ENCODE results near the gene MCM8.
A peak's percentile ranks its signal among the peaks of the same experiment; 100 is the strongest.

MCM8 gene

GRCh38 chr20:5949943-5950270, 545 bp upstream of the MCM8 start:
- DNase-seq, result no peak

DNA sequence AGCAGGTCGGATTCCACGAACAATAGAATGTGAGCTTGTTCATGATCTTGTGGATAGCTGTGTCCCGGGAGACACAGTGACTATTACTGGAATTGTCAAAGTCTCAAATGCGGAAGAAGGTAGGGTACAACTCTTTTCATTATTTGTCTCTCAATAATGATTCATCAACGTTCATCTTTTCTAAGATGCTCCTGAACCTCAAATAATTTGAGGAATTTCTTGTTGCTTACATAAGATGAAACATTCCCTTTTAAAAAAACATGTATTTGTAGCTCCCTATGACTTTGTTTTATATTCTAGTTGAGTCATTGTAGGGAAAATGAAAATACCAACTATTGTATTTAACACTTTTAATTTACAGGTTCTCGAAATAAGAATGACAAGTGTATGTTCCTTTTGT, 17.0 kb downstream of the MCM8 start:
- no peak for DNase-seq

- DNase-seq, result no peak
These were observed 18.0 kb downstream of the MCM8 start for GRCh38 chr20:5968462-5968861.

DNA sequence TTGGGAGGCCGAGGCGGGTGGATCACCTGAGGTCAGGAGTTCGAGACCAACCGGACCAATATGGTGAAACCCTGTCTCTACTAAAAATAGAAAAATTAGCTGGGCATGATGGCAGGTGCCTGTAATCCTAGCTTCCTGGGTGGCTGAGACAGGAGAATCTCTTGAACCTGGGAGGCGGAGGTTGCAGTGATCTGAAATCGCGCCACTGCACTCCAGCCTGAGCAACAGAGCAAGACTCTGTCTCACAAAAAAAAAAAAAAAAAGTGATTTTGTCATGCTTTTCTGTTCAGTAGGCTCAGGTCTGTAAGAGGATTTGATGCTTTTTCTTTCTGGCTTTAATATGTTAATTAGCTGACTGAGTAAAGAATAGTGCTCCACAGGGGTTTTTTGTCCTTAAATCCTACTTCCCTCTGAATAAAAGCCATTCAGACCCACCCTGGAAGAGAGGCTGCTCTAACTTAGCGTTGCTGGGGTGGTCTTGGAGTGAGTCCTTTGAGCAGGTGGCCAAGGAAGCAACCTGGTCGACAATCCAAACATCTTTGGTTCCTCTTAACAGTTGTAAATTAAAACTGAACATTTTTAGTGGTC, 19.0 kb downstream of the MCM8 start:
- DNase-seq, result no peak

DNA sequence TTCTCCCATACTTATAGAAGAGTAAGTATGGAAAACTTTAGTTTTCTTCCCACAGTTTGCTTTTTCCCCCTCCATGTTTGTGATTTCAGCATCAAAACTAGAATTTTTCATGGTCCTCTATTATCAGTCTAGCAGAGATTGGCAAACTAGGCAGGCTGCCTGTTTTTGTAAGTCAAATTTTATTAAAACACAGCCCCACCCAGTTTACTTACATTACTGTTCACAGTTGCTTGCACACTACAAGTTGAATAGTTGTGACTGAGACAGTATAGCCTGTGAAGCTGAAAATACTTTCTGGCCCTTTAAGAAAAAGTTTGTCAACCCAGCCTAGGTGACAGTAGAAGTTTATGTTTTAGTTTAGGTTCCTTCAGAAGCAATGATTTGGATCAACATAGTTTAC, 19.5 kb downstream of the MCM8 start:
- DNase-seq, result no peak

DNA sequence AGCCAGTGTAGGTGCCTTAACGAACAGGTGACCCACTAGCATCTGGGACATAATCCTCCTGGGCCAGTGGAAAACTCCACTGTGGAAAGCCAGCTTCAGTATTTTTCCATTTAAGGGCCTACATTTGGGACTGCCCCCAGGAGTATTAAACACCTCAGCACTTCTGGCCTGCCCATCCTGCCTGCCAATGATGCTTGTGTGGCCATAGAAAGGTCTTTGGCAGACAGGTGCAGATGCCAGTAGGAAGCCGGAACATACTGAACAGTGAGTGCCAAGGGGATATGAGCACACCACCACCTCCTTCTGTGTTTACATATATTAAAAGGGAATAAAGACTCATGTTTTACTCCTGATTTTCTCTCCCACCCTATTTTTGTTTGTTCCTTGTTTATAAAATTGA, 19.9 kb downstream of the MCM8 start:
- DNase-seq, result no peak

DNA sequence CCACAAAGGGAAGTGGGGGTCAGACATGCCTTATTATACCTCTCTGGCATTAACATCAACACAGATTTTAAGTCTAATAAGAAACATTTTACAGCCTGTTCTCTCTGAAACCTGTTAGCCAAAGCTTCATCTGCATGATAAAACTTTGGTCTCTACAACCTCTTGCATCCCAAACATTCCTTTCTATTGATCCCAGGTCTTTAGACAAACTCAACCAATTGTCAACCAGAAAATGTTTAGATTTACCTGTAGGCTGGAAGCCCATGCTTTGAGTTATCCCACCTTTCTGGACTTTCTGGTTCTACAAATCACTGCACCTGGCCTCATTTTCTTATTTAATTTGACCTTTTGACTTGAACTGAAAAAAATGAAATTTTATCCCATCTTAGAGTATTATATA, 20.8 kb downstream of the MCM8 start:
- no peak for DNase-seq

DNA sequence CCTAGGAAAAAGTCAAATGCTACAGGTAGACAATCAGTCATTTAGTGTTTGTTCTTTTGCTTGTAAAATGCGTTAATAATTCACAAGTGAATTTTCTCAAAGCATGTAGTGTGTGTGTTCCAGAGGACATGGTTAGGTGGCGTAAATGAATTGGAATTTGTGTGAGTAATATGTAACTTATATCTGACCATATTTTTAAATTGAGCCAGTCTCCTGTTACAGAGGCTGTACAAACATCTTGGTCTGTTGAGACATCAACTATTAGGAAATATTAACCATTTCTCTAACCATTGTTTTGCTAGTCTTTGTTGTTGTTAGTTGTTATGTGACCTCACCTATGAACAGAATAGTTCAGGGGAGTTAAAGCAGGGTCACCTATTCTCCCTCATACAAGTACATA, 22.7 kb downstream of the MCM8 start:
- DNase-seq, result no peak

GRCh38 chr20:5973971-5974370, 23.5 kb downstream of the MCM8 start:
- no peak for DNase-seq

DNA sequence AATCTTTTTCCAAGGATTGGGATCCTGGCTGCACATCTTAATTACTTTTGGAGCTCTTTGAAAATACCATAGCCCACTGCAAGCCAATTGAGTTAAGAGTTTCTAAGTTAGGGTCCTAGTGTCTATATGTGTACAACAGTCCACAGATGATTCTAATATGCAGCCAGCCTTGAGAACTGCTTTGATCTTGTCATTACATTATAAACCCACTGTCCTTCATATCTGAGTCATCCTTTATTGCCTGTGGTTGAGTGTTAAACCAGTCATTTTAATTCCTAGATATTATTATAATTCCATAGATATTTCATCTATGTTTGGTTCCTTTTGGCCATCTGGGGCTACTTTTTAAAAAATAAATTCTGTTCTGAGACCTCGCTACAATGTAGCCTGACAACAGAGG, 24.1 kb downstream of the MCM8 start:
- DNase-seq, result no peak

GRCh38 chr20:5975778-5976177, 25.3 kb downstream of the MCM8 start:
- no peak for DNase-seq

DNA sequence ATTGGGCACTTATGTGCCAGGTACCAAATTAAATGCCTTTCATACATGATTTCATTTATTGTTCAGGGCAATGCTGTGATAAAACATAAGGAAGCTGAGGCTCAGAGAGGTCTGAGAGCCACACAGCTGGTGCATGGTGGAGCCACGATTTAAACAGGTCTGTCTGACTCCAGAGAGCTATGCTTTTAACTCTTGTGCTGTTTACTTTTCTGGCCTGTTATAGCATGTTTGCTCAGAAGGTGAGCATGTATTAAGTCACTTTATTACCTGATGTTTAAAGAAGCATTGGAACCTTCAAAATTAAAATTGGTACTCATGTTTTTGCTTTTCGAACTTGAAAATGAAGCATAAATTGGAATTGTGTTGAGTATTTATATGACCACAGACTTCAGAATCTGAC, 26.8 kb downstream of the MCM8 start:
- DNase-seq, result no peak

GRCh38 chr20:5977975-5978374, 27.5 kb downstream of the MCM8 start:
- DNase-seq, result no peak

DNA sequence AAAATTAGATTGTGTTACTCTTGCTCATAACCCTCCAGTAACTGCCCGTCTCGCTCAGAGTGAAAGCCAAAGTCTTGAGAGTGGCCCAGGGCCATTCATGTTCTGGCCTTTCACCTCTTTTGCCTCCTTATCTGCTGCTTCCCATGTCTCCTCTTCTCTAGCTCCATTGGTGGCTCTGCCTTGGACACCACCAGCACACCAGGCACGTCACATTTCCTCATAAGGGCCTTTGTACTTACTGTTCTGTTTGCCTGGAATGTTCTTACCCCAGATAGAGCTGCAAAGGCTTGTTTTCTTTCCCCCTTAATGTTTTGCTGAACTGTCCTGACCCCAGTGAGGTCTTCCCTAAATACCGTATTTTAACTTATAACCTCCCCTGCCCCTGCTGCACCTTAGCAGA, 29.3 kb downstream of the MCM8 start:
- no peak for DNase-seq

DNA sequence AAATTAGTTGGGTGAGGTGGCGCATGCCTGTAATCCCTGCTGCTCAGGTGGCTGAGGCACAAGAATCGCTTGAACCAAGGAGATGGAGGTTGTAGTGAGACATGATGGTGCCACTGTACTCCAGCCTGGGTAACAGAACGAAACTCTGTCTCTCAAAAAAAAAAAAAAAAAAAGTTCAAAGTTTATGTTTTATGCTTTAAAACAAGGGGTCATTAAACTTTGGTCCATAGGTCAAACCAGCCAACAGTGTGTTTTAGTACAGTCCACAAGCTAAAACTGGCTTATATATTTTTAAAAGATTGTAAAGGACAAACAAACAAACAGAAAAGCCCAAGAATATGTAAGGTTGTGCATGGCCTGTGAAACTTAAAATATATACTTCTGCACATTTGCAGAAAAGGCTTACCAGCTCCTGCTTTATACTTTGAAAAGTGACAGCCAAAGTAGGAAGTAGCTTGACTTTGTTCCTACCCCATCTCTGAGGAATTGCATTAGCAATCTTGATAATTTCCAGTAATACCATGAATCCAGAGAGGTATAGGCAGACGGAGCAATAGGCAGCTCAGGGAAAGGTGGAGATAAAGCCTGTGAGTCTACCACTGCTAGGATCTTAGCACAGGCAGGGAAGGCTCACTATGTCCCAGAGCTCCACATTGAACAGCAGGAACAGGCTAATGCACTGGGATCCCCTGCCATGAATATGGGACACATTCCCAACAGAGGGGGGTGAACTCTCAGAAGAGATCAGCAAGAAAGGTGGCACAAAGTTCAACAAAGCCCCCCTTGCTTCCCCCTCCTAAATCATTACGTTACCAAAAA, 30.5 kb downstream of the MCM8 start:
- DNase-seq, result no peak

- DNase-seq, result no peak
These were observed 36.9 kb downstream of the MCM8 start for GRCh38 chr20:5987383-5987782.

DNA sequence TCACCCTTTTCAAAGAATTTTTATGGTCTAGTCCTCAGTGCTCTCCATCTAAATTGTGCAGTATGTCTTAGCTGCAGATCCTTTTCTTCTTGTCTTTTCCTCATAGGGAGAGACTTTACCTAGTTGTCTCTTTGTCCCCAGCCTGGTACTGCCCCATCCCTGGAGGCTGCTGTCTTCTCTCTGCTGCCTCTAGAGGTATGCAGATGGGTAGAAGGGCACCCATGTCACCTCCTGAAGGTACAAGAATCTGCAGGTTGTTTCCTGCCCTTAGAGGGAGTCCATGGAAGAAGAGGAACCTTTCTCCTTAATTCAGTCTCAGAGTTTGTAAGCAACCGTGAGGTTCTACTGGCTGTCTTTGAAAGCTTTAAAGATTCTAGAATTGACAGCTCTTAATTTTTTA, 39.1 kb downstream of the MCM8 start:
- DNase-seq, result no peak

DNA sequence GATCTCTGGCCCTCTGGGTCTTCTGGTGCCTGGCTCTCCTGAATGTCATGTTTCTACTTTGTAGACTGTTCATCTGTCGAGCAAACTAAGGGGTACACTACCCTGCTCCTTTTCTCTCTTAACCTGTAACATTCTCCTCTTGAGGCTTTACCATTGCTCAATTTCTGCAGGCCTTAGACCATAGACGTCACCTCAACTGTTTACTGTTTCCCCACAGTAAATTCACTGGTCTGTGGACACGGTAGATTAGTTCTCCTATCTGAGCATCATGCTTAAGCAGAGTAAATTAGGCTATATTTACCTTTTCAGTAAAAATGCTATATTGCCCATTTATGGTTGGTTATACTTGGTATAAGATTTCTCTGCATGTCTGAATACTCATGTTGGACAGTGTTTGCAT, 40.5 kb downstream of the MCM8 start:
- DNase-seq, result no peak

GRCh38 chr20:5991623-5992441, 41.4 kb downstream of the MCM8 start:
- DNase-seq, result no peak

DNA sequence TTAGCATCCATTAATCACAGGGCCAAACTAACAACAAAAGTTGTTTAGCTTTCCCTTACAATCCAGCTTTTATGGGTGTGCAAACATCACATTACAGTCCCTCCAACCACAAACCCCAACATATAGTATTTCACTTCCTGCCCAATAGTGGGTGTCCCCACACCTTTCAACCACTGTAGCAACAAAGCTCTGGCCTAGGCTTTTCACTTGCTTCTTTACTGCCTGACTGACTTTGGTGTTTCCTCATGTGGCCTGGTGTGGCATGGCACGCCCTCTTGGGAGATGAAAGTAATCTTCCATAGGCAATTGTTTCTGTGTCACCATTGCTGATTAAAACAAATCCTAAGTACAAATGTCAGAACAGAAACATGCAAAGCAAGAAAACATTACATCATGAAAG, 46.3 kb downstream of the MCM8 start:
- peak in 1 of 2 donors; percentile 8 for DNase-seq

DNA sequence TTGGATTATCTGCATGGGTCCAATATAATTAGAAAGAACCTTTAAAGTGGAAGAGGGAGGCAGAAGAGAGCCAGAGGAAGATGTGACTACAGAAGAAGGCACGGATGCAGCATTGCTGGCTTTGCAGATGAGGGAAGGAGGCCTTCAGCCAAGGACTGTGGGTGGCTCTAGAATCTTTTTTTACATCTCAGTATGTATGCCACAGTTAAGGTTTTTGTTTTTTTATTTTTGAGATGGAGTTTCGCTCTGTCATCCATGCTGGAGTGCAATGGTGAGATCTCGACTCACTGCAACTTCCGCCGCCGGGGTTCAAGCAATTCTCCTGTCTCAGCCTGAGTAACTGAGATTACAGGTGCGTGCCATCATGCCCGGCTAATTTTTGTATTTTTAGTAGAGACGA, 49.3 kb downstream of the MCM8 start:
- DNase-seq, result no peak

GRCh38 chr20:6000871-6001270, 50.4 kb downstream of the MCM8 start:
- no peak for DNase-seq

- DNase-seq, result no peak
These were observed 56.1 kb downstream of the MCM8 start for GRCh38 chr20:6006603-6006949.

DNA sequence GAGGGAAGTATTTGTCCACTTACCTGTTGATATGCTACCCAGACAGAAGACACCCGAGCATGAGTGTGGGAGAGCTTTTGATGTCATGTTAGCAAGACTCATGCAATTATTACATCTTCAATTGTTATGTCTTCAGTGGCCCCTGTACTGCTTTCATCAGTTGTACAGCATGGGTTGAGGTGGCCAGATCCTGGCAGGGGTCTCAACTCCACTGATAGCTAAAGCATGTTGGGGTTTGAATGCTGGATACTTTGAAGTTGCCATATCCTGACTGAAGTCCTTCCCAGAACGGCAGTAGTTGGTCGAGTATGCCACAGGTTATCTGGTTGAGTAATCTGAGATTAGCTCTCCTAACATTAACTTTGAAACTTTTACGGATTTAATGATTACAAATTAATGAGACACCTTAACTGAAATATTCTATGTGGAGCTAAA, 56.7 kb downstream of the MCM8 start:
- DNase-seq, result no peak
